NCI-H446 treated with DMSO at 0.1 percent for 48 hours (cell line): Measurements from ENCODE around the gene MRGPRF.
"Not testable (repeated sequence)": the region's sequence is repeated elsewhere in the genome, so short reads cannot be mapped to it uniquely, and the experiment has no call there.

Experiments
- DNase-seq: peaks from one replicate; lab custom pipeline; 2025; lab: John Stamatoyannopoulos, UW

Gene MRGPRF

DNA sequence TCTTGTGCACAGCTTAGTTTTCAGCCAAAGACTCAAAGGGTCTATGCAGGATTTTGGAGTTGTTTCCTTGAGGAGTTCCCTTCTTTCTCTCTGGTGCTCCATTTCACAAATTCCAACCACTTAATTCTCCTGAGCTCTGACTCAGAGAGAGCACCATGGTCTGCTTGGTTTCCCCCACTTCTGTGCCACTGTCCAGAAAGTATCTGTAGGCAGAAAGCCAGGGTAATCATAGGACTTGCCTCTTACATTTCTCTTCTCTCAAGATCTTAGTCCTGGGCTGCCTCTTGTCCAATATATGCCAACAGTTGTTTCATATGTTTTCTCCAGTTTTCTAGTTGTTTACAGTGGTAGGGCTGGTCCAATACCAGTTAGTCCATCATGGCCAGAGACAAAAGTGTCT, 25.8 kb downstream of the MRGPRF start:
- DNase-seq = no peak

DNA sequence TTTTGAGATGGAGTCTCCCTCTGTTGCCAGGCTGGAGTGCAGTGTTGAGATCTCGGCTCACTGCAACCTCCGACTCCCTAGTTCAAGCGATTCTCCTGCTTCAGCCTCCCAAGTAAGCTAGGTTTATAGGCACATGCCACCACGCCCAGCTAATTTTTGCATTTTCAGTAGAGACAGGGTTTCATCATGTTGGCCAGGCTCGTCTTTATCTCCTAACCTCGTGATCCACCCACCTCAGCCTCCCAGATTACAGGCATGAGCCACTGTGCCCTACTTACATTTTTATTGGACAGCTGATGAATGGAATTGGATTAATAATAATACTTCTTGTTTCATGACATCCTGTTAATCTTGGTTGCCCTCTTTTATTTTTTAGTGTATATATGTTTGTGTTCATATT, 29.2 kb downstream of the MRGPRF start:
- DNase-seq = no peak

DNA sequence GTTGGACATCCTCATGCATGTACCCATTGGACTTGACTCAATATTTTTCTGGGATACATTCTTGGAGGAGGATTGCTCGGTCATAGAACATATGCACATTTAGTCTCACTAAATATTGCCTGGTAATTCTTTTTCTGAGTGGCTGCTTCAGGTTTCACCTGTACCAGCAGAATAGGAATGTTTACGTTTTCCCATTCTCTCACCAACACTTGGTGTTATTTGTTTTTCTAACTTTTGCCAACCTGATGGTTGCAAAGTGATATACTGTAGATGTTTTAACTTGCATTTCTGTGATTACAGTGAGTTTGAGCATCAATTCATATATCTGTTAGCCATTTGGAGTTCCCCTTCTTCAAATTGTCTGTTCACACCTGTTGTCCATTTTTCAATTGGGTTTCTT, 30.9 kb downstream of the MRGPRF start:
- no peak for DNase-seq

DNA sequence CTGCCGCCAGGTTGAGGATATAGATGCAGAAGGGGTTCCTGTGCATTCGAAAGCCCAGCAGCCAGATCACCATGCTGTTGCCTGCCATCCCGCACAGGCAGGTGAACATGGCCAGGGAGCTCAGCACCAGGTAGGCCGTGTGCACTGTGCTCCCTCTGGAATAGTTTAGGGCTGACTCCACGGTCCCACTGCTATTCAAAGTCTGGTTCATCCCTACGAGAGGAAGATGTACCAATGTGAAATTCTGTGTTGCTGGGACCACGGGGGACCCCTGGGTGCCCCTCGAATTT, 32.3 kb downstream of the MRGPRF start, which contains the start of gene MRGPRD:
Gene MRGPRD, minus strand, starts transcription at position 211 of the 290 bp plus-strand sequence. Its CDS starts 0 bp downstream, at position 211.
- DNase-seq = no peak

DNA sequence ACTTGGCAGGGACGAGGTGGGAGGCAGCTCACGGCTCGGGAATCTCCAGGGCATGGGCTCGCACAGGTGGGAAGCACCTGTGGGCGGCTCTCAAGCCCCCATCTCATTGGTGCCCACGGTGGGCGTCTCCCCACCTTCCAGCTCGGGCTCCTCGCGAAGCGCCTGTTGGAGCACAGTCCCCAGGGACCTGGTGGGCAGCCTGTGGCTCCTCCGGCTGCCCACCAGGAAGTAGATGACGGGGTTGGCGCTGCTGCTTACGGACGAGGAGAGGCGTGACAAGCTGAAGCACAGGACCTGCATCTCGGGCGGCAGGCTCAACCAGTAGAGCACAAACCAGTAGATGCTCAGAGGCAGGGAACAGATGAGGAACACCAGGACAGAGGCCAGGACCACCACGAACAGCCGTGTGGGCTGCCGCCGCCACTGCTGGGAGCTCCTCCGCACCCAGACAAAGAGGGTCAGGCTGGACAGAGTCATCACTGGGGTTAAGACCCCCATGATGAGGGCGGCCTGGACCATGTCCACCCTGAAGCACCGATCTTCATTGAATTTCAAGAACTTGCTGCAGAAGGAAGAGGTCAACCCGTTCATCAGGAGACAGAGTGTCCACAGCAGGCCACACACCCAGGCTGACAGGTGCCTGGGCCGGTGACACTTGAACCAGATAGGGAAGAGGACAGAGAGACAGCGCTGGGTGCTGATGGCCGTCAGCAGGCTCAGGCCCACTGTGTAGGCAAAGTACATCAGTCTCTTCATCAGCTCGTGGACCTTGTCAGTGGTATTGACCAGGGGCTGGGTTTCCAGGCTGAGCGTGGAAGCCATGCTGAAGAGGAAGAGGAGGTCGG, 32.9 kb downstream of the MRGPRF start:
- no peak for DNase-seq

DNA sequence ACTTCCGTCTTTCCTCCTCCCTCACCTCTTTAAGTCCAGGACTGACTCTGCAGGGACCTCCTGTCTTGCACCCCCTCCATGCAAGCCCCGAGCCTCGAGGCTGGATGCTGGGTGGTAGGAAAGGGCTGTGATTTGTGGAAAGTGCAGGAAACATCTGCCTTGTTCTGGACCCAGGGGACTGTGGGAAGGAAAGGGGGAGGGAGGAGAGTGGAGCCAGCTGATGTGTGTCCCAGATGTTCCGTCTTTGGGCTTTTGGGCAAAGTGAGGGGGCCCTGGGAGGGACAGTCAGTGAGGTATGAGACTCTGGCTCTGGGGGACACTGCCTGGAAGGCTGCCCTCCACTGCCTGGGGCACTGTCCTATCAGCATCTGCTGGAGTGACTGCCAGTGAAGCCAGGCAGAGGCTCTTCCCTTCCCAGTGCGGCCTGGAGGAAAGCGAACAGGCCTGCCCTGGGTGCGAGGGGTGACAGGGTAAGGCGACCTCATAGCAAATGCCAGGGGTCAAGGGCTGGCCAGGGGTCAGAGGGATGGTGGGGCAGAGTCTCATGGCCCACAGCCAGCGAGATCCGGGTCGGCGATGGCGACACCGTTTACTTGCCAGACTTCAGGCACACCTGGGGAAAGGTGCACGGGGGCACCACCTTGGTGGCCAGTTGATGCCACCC, 34.0 kb downstream of the MRGPRF start:
- no peak for DNase-seq

DNA sequence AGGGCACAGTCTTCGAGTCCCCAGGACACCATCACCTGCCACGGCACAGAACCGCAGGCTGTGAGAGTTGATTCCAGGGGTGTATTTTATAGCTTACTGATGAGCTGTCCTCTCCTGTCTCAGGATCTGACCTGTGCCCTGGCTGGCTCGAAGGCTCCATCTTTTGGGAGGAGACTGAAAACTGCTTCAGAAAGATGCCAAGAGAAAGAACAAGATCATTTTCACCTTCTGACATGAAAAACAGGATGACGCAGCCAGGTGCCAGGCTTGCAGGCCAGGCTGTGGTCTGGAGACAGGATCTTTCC, 34.5 kb downstream of the MRGPRF start:
- DNase-seq = no peak

DNA sequence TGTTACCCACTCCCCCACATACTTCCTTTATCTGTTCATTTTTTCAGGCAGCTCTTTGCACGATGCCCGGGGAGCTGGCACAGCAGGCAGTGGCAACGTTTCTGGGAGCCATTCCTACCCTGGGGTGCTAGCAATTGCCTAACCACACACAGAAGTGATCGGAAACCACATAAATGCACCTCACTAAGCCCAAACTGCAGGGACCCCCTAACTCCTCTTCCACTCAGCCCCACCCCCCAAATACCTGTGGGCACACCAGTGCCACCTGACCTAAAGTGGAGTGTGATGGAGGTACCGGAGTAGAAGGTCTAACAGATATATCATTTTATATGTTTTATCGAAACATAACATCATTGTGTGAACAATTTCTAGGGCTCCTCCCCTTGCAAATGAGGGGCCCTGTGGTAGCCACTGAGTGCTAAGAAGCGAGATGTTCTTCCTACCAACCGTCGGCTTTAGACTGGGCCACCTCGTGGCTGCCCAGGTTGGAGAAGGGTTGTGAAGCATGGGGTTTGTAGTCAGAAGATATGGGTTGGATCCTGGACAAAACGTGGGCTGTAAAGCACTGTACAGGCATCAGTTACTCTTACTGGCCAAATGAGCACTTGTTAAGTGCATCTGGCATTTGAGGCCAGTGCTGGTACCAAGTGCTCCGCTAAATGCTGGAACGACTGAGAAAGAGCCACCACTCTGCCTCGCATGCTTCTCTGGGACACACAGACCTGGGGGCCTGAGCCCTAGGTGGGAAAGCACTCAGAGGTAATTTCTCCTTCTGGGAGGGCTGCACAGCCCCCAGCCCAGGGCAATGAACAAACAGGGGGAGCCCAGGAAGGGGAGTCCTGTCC, 35.0 kb downstream of the MRGPRF start:
- DNase-seq = no peak

DNA sequence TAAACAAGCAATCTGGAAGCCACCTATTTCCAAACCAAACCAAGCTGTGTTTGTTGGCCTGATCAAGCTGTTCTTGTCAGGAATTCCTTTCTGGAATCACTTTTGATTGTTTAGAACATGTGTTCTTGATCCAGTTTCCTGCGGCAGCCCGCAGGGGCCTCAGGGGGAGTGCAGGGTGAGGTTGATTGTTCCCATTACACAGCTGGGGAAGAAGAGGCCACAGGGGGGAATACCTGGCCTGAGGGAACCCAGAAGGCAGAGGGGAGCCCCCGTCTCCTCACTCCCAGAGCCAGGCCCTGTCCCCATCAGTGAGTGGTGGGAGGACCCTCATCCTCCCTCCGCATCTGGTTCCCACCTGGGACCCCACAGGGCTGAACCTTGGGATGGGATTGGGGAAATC, 36.5 kb downstream of the MRGPRF start:
- DNase-seq = no peak

DNA sequence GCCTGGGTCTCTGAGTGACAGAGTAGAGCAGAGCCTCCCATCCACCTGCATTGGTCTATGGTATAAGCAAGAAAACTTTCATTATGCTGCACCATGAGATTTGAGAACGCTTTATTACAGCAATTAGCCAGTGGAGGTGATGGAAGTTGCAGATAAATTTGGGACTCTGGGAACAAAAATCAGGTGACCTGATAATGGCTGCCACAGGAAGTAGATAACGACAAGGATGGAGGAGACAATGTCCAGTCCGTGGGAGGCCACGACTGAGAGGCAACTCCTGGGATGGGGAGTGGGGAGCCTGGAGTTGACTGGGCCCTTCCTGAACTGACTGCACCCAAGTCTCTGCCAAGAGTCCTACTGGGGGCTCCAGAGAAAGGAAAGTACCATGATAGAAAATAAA, 37.0 kb downstream of the MRGPRF start:
- DNase-seq = no peak

DNA sequence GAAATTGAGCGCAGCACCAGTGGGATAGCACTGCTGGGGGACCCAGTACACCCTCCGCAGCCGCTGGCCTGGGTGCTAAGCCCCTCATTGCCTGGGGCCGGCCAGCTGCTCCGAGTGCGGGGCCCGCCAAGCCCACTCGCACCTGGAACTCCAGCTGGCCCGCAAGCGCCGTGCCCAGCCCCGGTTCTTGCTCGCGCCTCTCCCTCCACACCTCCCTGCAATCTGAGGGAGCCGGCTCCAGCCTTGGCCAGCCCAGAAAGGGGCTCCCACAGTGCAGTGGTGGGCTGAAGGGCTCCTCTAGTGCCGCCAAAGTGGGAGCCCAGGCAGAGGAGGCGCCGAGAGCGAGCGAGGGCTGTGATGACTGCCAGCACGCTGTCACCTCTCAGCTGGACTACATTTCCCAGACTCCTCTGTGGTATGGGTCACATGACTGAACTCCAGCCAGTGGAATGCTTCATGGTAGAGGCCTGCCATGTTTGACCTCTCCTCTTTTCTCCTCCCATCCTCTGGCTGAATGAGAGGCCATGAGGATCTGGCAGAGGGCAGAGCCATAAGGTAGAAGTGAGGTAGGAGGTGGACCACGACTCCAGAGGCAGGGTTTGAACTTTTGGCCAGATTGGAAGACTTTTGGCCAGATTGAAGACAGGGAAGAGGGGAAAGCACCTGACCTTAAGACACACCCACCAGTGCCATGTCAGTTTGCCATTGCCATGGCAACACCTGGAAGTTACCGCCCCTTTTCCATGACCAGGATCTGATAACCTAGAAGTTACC, 38.4 kb downstream of the MRGPRF start:
- no peak for DNase-seq

DNA sequence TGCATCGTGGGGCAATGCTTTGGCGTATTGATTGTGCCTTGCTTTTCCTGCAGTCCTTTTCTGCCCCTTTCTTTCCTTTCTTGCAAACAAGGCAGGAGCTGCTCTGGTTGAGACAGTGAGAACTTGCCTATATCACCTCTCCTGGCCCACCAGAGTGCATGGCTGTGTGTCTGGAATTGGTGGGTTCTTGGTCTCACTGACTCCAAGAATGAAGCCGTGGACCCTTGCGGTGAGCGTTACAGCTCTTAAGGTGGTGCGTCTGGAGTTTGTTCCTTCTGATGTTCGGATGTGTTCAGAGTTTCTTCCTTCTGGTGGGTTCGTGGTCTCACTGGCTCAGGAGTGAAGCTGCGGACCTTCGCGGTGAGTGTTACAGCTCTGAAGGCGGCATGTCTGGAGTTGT, 39.3 kb downstream of the MRGPRF start:
- DNase-seq = not testable (repeated sequence)

DNA sequence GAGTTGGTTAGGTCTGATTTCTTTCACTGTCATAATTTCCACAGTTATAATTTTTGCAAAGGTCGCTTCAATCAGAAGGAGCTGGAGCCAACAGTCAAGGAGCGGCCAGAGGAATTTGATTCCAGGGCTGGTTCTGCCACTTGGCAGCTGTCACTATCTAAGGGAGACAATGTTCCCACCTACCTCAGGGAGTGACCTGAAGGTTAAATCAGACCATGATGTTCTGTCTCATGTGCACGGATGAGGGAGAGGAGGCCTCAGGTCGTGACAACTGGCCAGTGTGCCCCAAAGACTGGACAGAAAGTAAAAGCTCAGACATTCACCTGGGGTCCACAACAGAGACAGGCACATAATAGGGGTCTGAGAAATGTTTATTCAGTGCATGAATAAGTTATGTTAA, 39.8 kb downstream of the MRGPRF start:
- no peak for DNase-seq

DNA sequence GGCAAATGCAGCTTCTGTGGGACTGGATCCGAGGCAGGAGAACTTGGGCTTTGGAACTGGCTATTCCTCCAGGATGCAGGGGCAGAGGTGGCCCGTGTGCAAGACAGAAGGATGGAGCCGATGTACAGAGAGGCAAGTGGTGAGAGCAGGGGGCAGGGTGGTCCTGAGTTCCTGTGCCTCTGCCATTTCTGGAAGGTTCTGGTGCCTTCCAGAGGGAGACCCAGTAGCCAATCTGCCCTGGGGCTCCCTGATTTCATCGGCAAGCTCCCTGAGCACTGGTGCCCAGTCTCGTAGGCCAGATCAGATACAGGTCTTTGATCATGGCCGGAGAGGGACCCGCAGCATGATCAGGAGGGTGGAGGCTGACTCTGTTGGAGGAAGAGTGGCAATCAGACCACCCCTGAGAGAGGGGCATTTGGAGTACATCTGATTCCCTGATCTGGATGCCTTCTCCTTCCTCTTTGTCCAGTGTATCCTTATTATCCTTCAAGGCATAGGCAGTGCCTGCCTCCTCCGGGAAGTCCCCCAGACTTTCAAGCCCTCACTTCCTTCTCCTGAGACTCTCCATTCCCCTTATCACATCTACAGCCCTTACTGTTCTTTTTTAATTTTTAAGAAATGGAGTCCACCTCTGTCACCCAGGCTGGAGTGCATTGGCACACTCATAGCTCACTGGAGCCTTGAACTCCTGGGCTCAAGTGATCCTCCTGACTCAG, 42.0 kb downstream of the MRGPRF start:
- DNase-seq = no peak

DNA sequence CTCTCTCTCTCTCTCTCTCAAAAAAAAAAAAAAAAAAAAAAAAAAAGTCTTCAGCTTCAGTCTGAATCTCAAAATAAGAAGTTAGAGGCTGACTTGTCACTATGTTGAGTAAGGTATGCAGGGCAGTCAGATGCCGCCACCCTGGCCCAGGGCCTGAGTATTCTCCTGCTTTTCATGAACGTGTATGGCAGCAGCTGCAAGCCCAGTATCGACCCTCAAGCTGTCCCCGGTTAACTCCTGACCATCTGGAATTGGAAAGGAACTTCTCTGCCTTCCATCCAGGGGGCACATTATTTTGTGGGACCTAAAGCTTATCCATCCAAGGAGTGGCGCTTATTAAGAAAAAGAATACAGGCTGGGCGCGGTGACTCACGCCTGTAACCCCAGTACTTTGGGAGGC, 43.7 kb downstream of the MRGPRF start:
- DNase-seq = no peak

DNA sequence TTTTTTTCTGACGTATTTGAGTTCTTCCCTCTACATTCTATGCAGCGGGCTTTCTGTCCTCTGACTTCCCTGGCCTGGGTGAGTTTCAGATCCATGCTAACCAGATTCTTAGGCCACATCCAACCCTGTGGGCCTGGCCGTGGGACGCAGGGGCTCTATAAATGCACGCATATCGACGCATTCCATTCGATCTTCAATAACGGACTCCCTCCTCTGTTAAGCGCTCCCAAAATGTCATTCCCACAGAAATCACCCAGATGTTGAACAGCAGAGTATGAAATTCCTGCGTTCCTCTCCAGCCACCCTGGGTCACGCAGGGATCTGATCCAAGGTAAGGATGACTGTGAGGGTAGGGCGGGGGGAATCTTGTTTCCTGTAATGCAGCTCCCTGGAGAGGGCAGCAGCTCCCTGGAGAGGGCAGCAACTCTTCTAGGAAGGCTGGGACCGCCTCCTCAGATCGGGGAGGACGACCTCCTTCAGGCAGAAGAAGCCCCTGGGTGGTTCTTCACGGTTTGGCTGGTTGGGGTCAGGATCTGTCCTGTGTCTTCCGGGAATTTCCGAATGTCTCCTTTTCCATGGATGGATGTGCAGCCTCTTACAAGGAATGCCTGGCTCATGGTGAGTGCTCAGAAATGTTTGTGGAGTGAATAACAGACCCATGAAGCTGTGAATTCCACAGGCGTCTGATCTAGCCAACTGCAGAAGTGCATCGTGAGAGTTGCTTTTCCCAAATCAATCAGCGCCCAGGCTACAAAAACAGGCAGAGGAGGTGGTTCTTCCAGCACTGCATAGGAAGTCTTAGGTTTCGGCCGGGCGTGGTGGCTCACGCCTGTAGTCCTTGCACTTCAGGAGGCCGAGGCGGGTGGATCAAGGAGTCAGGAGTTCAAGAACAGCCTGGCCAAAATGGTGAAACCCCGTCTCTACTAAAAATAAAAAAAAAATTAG, 44.5 kb downstream of the MRGPRF start:
- DNase-seq = no peak

DNA sequence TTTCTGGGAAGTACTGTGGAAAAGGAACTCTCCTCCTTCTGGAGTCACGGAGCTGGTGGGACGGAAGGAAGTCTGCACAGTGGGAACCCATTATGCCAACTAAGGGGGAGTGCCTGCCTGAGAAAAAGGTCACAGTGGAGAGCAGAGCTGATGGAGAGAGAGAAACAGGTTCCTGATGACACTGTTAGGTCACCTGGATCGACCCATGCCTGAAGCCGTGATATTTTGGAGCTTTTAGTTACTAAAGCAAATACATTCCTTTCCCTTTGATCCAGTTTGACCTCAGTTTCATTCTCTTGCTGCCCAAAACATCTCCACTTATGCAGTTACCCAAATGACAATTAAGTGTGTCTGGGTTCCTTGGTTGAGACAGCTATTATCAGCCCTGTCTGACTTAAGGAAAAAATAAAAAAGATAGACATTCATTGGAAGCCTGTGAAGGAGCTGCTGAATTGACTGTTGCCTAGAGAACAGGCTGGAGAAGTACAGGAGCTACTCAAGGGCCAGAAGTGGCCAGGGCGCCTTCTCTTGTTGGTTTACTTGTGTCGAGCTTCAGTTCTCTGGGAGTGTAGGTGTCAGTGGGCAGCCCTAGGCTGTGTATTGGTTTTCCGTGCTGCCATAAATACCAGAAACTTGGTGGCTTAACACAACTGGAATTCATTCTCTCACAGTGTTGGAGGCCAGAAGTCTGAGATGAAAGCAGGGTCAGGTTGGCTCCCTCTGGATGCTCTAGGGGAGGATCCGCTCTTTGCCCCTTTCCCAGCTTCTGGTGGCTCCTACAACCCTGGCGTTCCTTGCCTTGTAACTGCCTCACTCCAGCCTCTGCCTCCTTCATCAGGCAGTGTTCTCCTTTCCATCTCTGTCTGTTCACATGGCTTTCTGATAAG, 45.9 kb downstream of the MRGPRF start:
- DNase-seq = no peak

DNA sequence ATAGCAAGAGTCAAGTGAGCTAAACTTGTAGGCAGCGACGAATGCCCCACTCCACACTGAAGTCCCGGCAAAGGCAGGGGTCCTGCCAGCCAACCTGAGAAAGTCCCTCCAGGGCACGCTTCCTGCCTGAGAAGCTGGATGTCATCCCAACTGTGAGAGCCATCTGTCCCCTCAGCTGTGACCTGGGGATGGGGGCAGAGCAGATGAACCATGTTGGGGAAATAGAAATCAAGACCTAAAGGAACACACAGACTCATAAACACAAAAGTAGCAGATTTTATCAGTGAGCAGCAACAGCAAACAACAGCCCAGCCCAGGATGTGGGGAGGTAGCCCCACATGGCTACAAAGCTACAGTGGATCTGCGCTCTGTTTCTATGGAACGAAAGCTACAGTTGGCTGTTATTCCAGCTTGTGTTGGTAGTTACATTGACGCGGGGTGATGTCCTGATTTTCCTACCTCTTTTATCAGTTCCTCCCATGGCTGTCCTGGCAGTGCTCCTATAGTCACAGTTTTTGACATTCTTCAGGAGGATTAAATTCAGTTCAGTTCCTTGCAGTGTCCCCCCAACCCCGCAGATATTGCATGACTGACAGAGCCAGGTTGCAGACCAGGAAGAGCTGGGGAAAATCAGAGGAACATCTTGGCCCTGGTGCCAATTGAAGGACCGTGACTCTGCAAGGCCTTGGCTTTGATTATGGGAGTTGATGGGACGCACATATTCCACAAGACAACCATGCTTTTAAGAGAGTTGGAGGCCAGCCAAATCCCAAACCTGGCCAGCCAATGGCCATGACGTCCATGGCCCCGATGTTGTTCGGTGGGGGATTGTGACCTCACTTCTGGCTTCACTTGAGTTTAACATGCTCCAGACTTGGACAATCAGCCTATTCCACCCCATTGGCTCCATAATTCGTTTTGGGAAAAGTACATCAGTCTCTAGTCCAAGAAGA, 46.9 kb downstream of the MRGPRF start:
- no peak for DNase-seq
